Measurements from ENCODE around the gene BRI3BP. TPM values are rescaled to one million over a fixed set of nuclear protein-coding genes. Genes with fewer than 3 reads are reported as not detected.

The BRI3BP gene
- polyA plus RNA-seq, 3 donors, result 4.4 to 6.9 (median 5.0) TPM

GRCh38 chr12:125069616-125070015, 76.2 kb downstream of the BRI3BP start:
- Mint-ChIP-seq H3K36me3 (peaks cover 8 to 11% of the 10 kb centered on the region in 2 donors), H3K4me3 (no peak overlapping the region), H3K4me1 (peaks cover 17% of the 10 kb centered on the region), H3K27ac (no peak overlapping the region), H3K27me3 (ENCODE audit: low read depth in 3 of 3) (peaks cover under 1 to 7% (median 3%) of the 10 kb centered on the region in 3 donors), H3K9me3 (peaks cover 0 to 1% (median 0%) of the 10 kb centered on the region in 7 donors)
- Histone ChIP-seq H3K27ac (ENCODE audit: low read depth in 1 of 2, low read length in 2 of 2) (no peak overlapping the region), H3K79me2 (ENCODE audit: insufficient read depth, low read length) (no peaks in the 10 kb centered on the region), H3K9ac (ENCODE audit: insufficient read depth, low read length, poor library complexity, severe bottlenecking) (no peak overlapping the region), H4K20me1 (ENCODE audit: insufficient read depth, low read length) (no peaks in the 10 kb centered on the region), H3K36me3 (replicated peaks in 1 of 2; ENCODE audit: control insufficient read depth in 1 of 2, insufficient read depth in 2 of 2, low read length in 2 of 2) (no peaks in the 10 kb centered on the region), H3K4me3 (replicated peaks in 1 of 3; ENCODE audit: low read depth in 2 of 3, low read length in 3 of 3) (no peak overlapping the region), H3K9me3 (replicated peaks in 1 of 2; ENCODE audit: control insufficient read depth in 1 of 2, insufficient read depth in 1 of 2, low read length in 2 of 2) (no peaks in the 10 kb centered on the region), H3K4me2 (replicated peaks; ENCODE audit: extremely low read depth, low read length, poor library complexity, severe bottlenecking) (no peak overlapping the region), H3K4me1 (ENCODE audit: control insufficient read depth in 1 of 2, insufficient read depth in 2 of 2, low read length in 2 of 2) (peaks cover 11 to 15% of the 10 kb centered on the region in 2 donors), H3K27me3 (ENCODE audit: control insufficient read depth in 2 of 2, insufficient read depth in 2 of 2, low read length in 2 of 2) (peaks cover under 1 to 3% of the 10 kb centered on the region in 2 donors), H2AFZ (ENCODE audit: insufficient read depth, low read depth, low read length, poor library complexity, severe bottlenecking) (no peak overlapping the region)
- no peak for DNase-seq
- intact Hi-C loops (cut with micrococcal nuclease), result loop anchor here in 1 of 2 donors (5.0 kb wide), 1 partner anchor 77 kb away; the partner anchor contains the start of gene BRI3BP
- whole genome bisulfite sequencing (ENCODE audit: insufficient coverage), result 93% methylated on average over 8 of the region's 8 CpGs
- TF ChIP-seq CTCF (IDR thresholded peaks at IDR 0.05), result no peak

- 96% methylated on average over 6 of the region's 6 CpGs for WGBS (ENCODE audit: insufficient coverage)
- TF ChIP-seq CTCF (IDR thresholded peaks at IDR 0.05), result no peak
- Mint-ChIP-seq H3K4me1 (peaks cover 14% of the 10 kb centered on the region), H3K36me3 (peaks cover 8 to 11% of the 10 kb centered on the region in 2 donors), H3K27me3 (ENCODE audit: low read depth in 3 of 3) (peaks cover 0 to 4% (median 0%) of the 10 kb centered on the region in 3 donors), H3K4me3 (no peak overlapping the region), H3K9me3 (peaks cover 0 to 1% (median 0%) of the 10 kb centered on the region in 7 donors), H3K27ac (no peak overlapping the region)
- Histone ChIP-seq H2AFZ (ENCODE audit: insufficient read depth, low read depth, low read length, poor library complexity, severe bottlenecking) (no peak overlapping the region), H3K4me2 (replicated peaks; ENCODE audit: extremely low read depth, low read length, poor library complexity, severe bottlenecking) (no peak overlapping the region), H3K79me2 (ENCODE audit: insufficient read depth, low read length) (no peaks in the 10 kb centered on the region), H3K9me3 (replicated peaks in 1 of 2; ENCODE audit: control insufficient read depth in 1 of 2, insufficient read depth in 1 of 2, low read length in 2 of 2) (no peaks in the 10 kb centered on the region), H3K27me3 (ENCODE audit: control insufficient read depth in 2 of 2, insufficient read depth in 2 of 2, low read length in 2 of 2) (no peaks in the 10 kb centered on the region), H3K4me1 (ENCODE audit: control insufficient read depth in 1 of 2, insufficient read depth in 2 of 2, low read length in 2 of 2) (peaks cover 6 to 10% of the 10 kb centered on the region in 2 donors), H3K9ac (ENCODE audit: insufficient read depth, low read length, poor library complexity, severe bottlenecking) (no peak overlapping the region), H3K36me3 (replicated peaks in 1 of 2; ENCODE audit: control insufficient read depth in 1 of 2, insufficient read depth in 2 of 2, low read length in 2 of 2) (no peaks in the 10 kb centered on the region), H3K27ac (ENCODE audit: low read depth in 1 of 2, low read length in 2 of 2) (no peak overlapping the region), H3K4me3 (replicated peaks in 1 of 3; ENCODE audit: low read depth in 2 of 3, low read length in 3 of 3) (no peak overlapping the region), H4K20me1 (ENCODE audit: insufficient read depth, low read length) (no peaks in the 10 kb centered on the region)
- no peak for DNase-seq
- intact Hi-C loops (cut with micrococcal nuclease), result no loop called here
These were observed 76.7 kb downstream of the BRI3BP start for GRCh38 chr12:125070112-125070511.
